Mesendoderm (in vitro differentiated cells): ENCODE data around the gene PLEKHA8.

Source experiments
- DNase-seq: peaks from one replicate; pipeline ENCODE4 v3.0.0; 2013
- H2AK5ac ChIP-seq: 2 replicates; pipeline ENCODE4 v1.6.1; 2013; ENCODE audit warnings: low read length, inconsistent platforms
- H2BK120ac ChIP-seq: 2 replicates; pipeline ENCODE4 v1.6.1; 2013; ENCODE audit warnings: low read depth, mild to moderate bottlenecking, low read length, moderate library complexity, mixed read lengths
- H2BK15ac ChIP-seq: replicated peaks from 2 replicates; pipeline ENCODE4 v1.6.1; 2013; ENCODE audit warnings: low read depth, mild to moderate bottlenecking, moderate library complexity
- H2BK5ac ChIP-seq: 2 replicates; pipeline ENCODE4 v1.6.1; 2013; ENCODE audit warnings: low read length, inconsistent platforms
- H3K18ac ChIP-seq: 2 replicates; pipeline ENCODE4 v1.6.1; 2013; ENCODE audit warnings: mild to moderate bottlenecking, low read length, mixed read lengths
- H3K23ac ChIP-seq: one replicate; pipeline ENCODE4 v1.6.1; 2013; ENCODE audit warnings: low read length
- H3K27ac ChIP-seq: 2 replicates; pipeline ENCODE4 v1.5.1; 2013; ENCODE audit warnings: low read depth, mild to moderate bottlenecking, inconsistent platforms, low read length, moderate library complexity
- H3K27me3 ChIP-seq: 2 replicates; pipeline ENCODE4 v1.6.1; 2013; ENCODE audit warnings: low read length, control low read depth, mild to moderate bottlenecking, inconsistent platforms; ENCODE audit not compliant: insufficient read depth, poor library complexity
- H3K36me3 ChIP-seq: 2 replicates; pipeline ENCODE4 v1.6.1; 2013; ENCODE audit warnings: low read length, inconsistent platforms; ENCODE audit not compliant: control insufficient read depth, insufficient read depth
- H3K4ac ChIP-seq: one replicate; pipeline ENCODE4 v1.6.1; 2013; ENCODE audit warnings: low read depth, mild to moderate bottlenecking, low read length, moderate library complexity
- H3K4me1 ChIP-seq: 2 replicates; pipeline ENCODE4 v1.6.1; 2013; ENCODE audit warnings: low read depth, low read length, inconsistent platforms; ENCODE audit not compliant: control insufficient read depth
- H3K4me2 ChIP-seq: 2 replicates; pipeline ENCODE4 v1.6.1; 2013; ENCODE audit warnings: low read length
- H3K4me3 ChIP-seq: 2 replicates; pipeline ENCODE4 v1.5.1; 2013; ENCODE audit warnings: mild to moderate bottlenecking, low read length
- H3K56ac ChIP-seq: one replicate; pipeline ENCODE4 v1.6.1; 2013; ENCODE audit warnings: low read length
- H3K79me1 ChIP-seq: 2 replicates; pipeline ENCODE4 v1.6.1; 2013; ENCODE audit warnings: low read length, inconsistent platforms
- H3K79me2 ChIP-seq: 2 replicates; pipeline ENCODE4 v1.6.1; 2013; ENCODE audit warnings: mild to moderate bottlenecking, low read length; ENCODE audit not compliant: control insufficient read depth, insufficient read depth
- H3K9ac ChIP-seq: 2 replicates; pipeline ENCODE4 v1.6.1; 2013; ENCODE audit warnings: low read length, inconsistent platforms
- H4K5ac ChIP-seq: one replicate; pipeline ENCODE4 v1.6.1; 2013; ENCODE audit warnings: low read length
- H4K8ac ChIP-seq: one replicate; pipeline ENCODE4 v1.6.1; 2013; ENCODE audit warnings: low read depth, mild to moderate bottlenecking, control low read depth, low read length, moderate library complexity
- WGBS: extraction: QIAGEN DNeasy Blood & Tissue Kit; methylation state at CpG from one replicate; pipeline ENCODE4 v1.1.7; 2013; ENCODE audit warnings: low lambda C conversion rate, missing lambda C conversion rate; ENCODE audit not compliant: insufficient coverage; ENCODE audit errors: extremely low coverage; 5-methylcytosine and 5-hydroxymethylcytosine counted together

PLEKHA8 gene

DNA sequence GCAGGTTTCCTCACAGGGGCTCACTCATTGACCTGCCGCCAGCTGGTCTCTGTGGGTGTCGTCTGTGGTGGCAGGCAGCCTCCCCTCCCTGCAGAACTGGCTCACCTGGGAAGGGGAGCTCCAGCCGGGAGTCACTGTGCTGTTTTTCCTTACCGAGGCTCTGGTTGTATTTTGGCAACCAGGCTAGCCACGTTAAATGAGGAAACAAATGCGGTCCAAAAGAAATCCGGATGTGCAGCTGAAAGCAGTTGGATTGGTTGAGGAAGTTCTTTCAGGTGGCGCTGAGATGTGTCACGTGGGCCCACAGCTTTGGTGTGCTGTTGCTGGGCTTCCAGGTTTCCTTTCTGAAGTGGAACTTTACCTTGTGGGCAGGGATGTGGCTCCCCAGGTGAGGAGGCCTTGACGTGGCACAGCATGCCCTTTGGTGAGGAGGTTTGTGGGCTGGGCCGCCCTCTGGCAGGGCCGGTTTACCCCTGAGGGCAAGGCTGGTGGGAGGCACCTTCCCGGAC lies 120.8 kb downstream of the PLEKHA8 start:
- no peak overlapping the region for H3K23ac ChIP-seq
- H2BK15ac ChIP-seq, result no peak overlapping the region
- no peak overlapping the region for H4K5ac ChIP-seq
- no peak overlapping the region for H2AK5ac ChIP-seq
- no peak for DNase-seq
- no peaks in the 10 kb centered on the region for H3K79me1 ChIP-seq
- H4K8ac ChIP-seq, result no peak overlapping the region
- no peak overlapping the region for H3K27ac ChIP-seq
- H3K9ac ChIP-seq, result no peak overlapping the region
- H3K79me2 ChIP-seq, result no peaks in the 10 kb centered on the region
- WGBS, result no CpG with 5 or more reads among the region's 13 CpGs
- no peak overlapping the region for H3K18ac ChIP-seq
- H3K4me3 ChIP-seq, result no peak overlapping the region
- no peak overlapping the region for H3K56ac ChIP-seq
- no peaks in the 10 kb centered on the region for H3K36me3 ChIP-seq
- no peaks in the 10 kb centered on the region for H3K4me1 ChIP-seq
- no peak overlapping the region for H2BK5ac ChIP-seq
- H3K4ac ChIP-seq, result no peak overlapping the region
- H2BK120ac ChIP-seq, result no peak overlapping the region
- H3K4me2 ChIP-seq, result no peak overlapping the region
- H3K27me3 ChIP-seq, result no peaks in the 10 kb centered on the region

GRCh38 chr7:30149640-30150272 lies 121.5 kb downstream of the PLEKHA8 start:
- Histone ChIP-seq H3K27me3 (no peaks in the 10 kb centered on the region), H3K4me1 (no peaks in the 10 kb centered on the region), H3K56ac (no peak overlapping the region), H3K9ac (no peak overlapping the region), H3K79me2 (no peaks in the 10 kb centered on the region), H2BK5ac (no peak overlapping the region), H2AK5ac (no peak overlapping the region), H2BK15ac (no peak overlapping the region), H3K4me2 (no peak overlapping the region), H3K4ac (no peak overlapping the region), H3K79me1 (no peaks in the 10 kb centered on the region), H3K36me3 (no peaks in the 10 kb centered on the region), H4K8ac (no peak overlapping the region), H3K23ac (no peak overlapping the region), H4K5ac (no peak overlapping the region), H2BK120ac (no peak overlapping the region), H3K4me3 (no peak overlapping the region), H3K18ac (no peak overlapping the region), H3K27ac (no peak overlapping the region)
- no CpG with 5 or more reads among the region's 7 CpGs for WGBS
- no peak for DNase-seq

GRCh38 chr7:30150711-30151110 lies 122.5 kb downstream of the PLEKHA8 start:
- Histone ChIP-seq H4K5ac (no peak overlapping the region), H3K27ac (no peak overlapping the region), H3K36me3 (no peaks in the 10 kb centered on the region), H2AK5ac (no peak overlapping the region), H3K4me2 (no peak overlapping the region), H3K79me1 (no peaks in the 10 kb centered on the region), H3K18ac (no peak overlapping the region), H3K27me3 (no peaks in the 10 kb centered on the region), H3K4ac (no peak overlapping the region), H3K4me1 (no peaks in the 10 kb centered on the region), H4K8ac (no peak overlapping the region), H3K9ac (no peak overlapping the region), H3K56ac (no peak overlapping the region), H3K4me3 (no peak overlapping the region), H2BK120ac (no peak overlapping the region), H3K79me2 (no peaks in the 10 kb centered on the region), H2BK15ac (no peak overlapping the region), H3K23ac (no peak overlapping the region), H2BK5ac (no peak overlapping the region)
- DNase-seq, result no peak
- WGBS, result no CpG with 5 or more reads among the region's 7 CpGs

- no peak overlapping the region for H3K23ac ChIP-seq
- no peak overlapping the region for H3K27ac ChIP-seq
- H3K18ac ChIP-seq, result no peak overlapping the region
- no peak overlapping the region for H3K4ac ChIP-seq
- H3K36me3 ChIP-seq, result no peaks in the 10 kb centered on the region
- no peaks in the 10 kb centered on the region for H3K4me1 ChIP-seq
- WGBS, result no CpG with 5 or more reads among the region's 9 CpGs
- no peak overlapping the region for H2BK120ac ChIP-seq
- H4K5ac ChIP-seq, result no peak overlapping the region
- no peak overlapping the region for H3K4me2 ChIP-seq
- H2BK5ac ChIP-seq, result no peak overlapping the region
- DNase-seq, result no peak
- H3K79me2 ChIP-seq, result no peaks in the 10 kb centered on the region
- H2BK15ac ChIP-seq, result no peak overlapping the region
- H4K8ac ChIP-seq, result no peak overlapping the region
- H3K56ac ChIP-seq, result no peak overlapping the region
- H3K4me3 ChIP-seq, result no peak overlapping the region
- H3K9ac ChIP-seq, result no peak overlapping the region
- no peak overlapping the region for H2AK5ac ChIP-seq
- no peaks in the 10 kb centered on the region for H3K27me3 ChIP-seq
- H3K79me1 ChIP-seq, result no peaks in the 10 kb centered on the region
Measured at GRCh38 chr7:30154111-30154587, 125.9 kb downstream of the PLEKHA8 start.

- Histone ChIP-seq H3K4ac (no peak overlapping the region), H3K56ac (no peak overlapping the region), H2BK5ac (no peak overlapping the region), H3K27me3 (no peaks in the 10 kb centered on the region), H3K4me2 (no peak overlapping the region), H2BK120ac (no peak overlapping the region), H3K23ac (no peak overlapping the region), H4K5ac (no peak overlapping the region), H3K18ac (no peak overlapping the region), H2BK15ac (no peak overlapping the region), H3K4me3 (no peak overlapping the region), H3K36me3 (no peaks in the 10 kb centered on the region), H2AK5ac (no peak overlapping the region), H3K9ac (no peak overlapping the region), H3K79me1 (no peaks in the 10 kb centered on the region), H3K79me2 (no peaks in the 10 kb centered on the region), H4K8ac (no peak overlapping the region), H3K27ac (no peak overlapping the region), H3K4me1 (no peaks in the 10 kb centered on the region)
- WGBS, result no CpG with 5 or more reads among the region's 8 CpGs
- DNase-seq, result no peak
Measured at GRCh38 chr7:30155481-30155880, 127.3 kb downstream of the PLEKHA8 start.

- Histone ChIP-seq H3K27ac (no peak overlapping the region), H3K56ac (no peak overlapping the region), H3K23ac (no peak overlapping the region), H3K4ac (no peak overlapping the region), H4K5ac (no peak overlapping the region), H3K4me1 (no peaks in the 10 kb centered on the region), H3K27me3 (no peaks in the 10 kb centered on the region), H3K36me3 (no peaks in the 10 kb centered on the region), H3K79me1 (no peaks in the 10 kb centered on the region), H4K8ac (no peak overlapping the region), H2BK15ac (no peak overlapping the region), H3K18ac (no peak overlapping the region), H2BK120ac (no peak overlapping the region), H3K4me2 (no peak overlapping the region), H3K79me2 (no peaks in the 10 kb centered on the region), H3K4me3 (no peak overlapping the region), H3K9ac (no peak overlapping the region), H2AK5ac (no peak overlapping the region), H2BK5ac (no peak overlapping the region)
- no peak for DNase-seq
- no CpG with 5 or more reads among the region's 9 CpGs for WGBS
Measured at GRCh38 chr7:30157204-30157603, 129.0 kb downstream of the PLEKHA8 start.
